GM20431 (cell line): ENCODE data around the gene CYTH1.
"Not testable (repeated sequence)": the region's sequence is repeated elsewhere in the genome, so short reads cannot be mapped to it uniquely, and the experiment has no call there.

Experiments used
- in situ Hi-C: fragments of 300-500 bp; cut with MseI, MboI; formaldehyde crosslinking; loops from one replicate; pipeline ENCODE4 v1.15.0; 2020; ENCODE audit warnings: low sequenced_read_pairs; ENCODE audit not compliant: unreplicated experiment

CYTH1 gene

GRCh38 chr17:78766743-78767294 is 15.3 kb downstream of the CYTH1 start:
- in situ Hi-C loops, result no loop called here

- in situ Hi-C loops, result no loop called here
Measured at GRCh38 chr17:78766225-78766624, 15.8 kb downstream of the CYTH1 start.

GRCh38 chr17:78765821-78766220 is 16.3 kb downstream of the CYTH1 start:
- in situ Hi-C loops, result no loop called here

- in situ Hi-C loops, result no loop called here
Measured at GRCh38 chr17:78764871-78765270, 17.2 kb downstream of the CYTH1 start.

- in situ Hi-C loops, result no loop called here
Measured at GRCh38 chr17:78763561-78763960, 18.5 kb downstream of the CYTH1 start.

- in situ Hi-C loops, result no loop called here
Measured at GRCh38 chr17:78761789-78762406, 20.2 kb downstream of the CYTH1 start.

- in situ Hi-C loops, result no loop called here
Measured at GRCh38 chr17:78759969-78760352, 22.1 kb downstream of the CYTH1 start.

- in situ Hi-C loops, result no loop called here
Measured at GRCh38 chr17:78759203-78759968, 22.7 kb downstream of the CYTH1 start.

- in situ Hi-C loops, result no loop called here
Measured at GRCh38 chr17:78753316-78754250, 28.5 kb downstream of the CYTH1 start.

- in situ Hi-C loops, result no loop called here
Measured at GRCh38 chr17:78751447-78752161, 30.5 kb downstream of the CYTH1 start.

- in situ Hi-C loops, result not testable (repeated sequence)
Measured at GRCh38 chr17:78751000-78751399, 31.1 kb downstream of the CYTH1 start.

- in situ Hi-C loops, result no loop called here
Measured at GRCh38 chr17:78748730-78749317, 33.2 kb downstream of the CYTH1 start.

- in situ Hi-C loops, result no loop called here
Measured at GRCh38 chr17:78748048-78748729, 33.9 kb downstream of the CYTH1 start.

- in situ Hi-C loops, result no loop called here
Measured at GRCh38 chr17:78747488-78747887, 34.6 kb downstream of the CYTH1 start.

GRCh38 chr17:78746949-78747269 is 35.2 kb downstream of the CYTH1 start:
- in situ Hi-C loops, result no loop called here

GRCh38 chr17:78746263-78746948 is 35.7 kb downstream of the CYTH1 start:
- in situ Hi-C loops, result no loop called here

- in situ Hi-C loops, result no loop called here
Measured at GRCh38 chr17:78745407-78746088, 36.5 kb downstream of the CYTH1 start.

- in situ Hi-C loops, result no loop called here
Measured at GRCh38 chr17:78742901-78743300, 39.2 kb downstream of the CYTH1 start.
